SKM-1 treated with dmso at 0.1 percent for 144 hours (cell line): ENCODE measurements around the gene DDX54.
"Not testable (repeated sequence)": the region's sequence is repeated elsewhere in the genome, so short reads cannot be mapped to it uniquely, and the experiment has no call there.

ENCODE experiments used
- DNase-seq: peaks from one replicate; lab custom pipeline; 2025; ENCODE audit not compliant: unreplicated experiment; lab: John Stamatoyannopoulos, UW

Gene DDX54

GRCh38 chr12:113220593-113221180 lies 35.4 kb upstream of the DDX54 start:
- no peak for DNase-seq

GRCh38 chr12:113216027-113216426 lies 30.7 kb upstream of the DDX54 start:
- no peak for DNase-seq

- peak; percentile 62 for DNase-seq
These were observed 29.7 kb upstream of the DDX54 start for GRCh38 chr12:113214895-113215400.

GRCh38 chr12:113211160-113211559 lies 25.9 kb upstream of the DDX54 start:
- no peak for DNase-seq

- peak; percentile 85 for DNase-seq
These were observed 23.0 kb upstream of the DDX54 start for GRCh38 chr12:113208041-113208934.

- DNase-seq = no peak
These were observed 22.3 kb upstream of the DDX54 start for GRCh38 chr12:113207613-113208040.

GRCh38 chr12:113206802-113207201 lies 21.5 kb upstream of the DDX54 start:
- DNase-seq = not testable (repeated sequence)

GRCh38 chr12:113204804-113205203 lies 19.5 kb upstream of the DDX54 start:
- DNase-seq = no peak

GRCh38 chr12:113203852-113204760 lies 18.8 kb upstream of the DDX54 start:
- DNase-seq = no peak

GRCh38 chr12:113202300-113203075 lies 17.2 kb upstream of the DDX54 start:
- DNase-seq = no peak

GRCh38 chr12:113201187-113202177 lies 16.2 kb upstream of the DDX54 start:
- DNase-seq = no peak

GRCh38 chr12:113200021-113200797 lies 14.9 kb upstream of the DDX54 start:
- no peak for DNase-seq

GRCh38 chr12:113198296-113198695 lies 13.0 kb upstream of the DDX54 start:
- no peak for DNase-seq

- DNase-seq = no peak
These were observed 12.3 kb upstream of the DDX54 start for GRCh38 chr12:113197518-113198077.

- DNase-seq = peak; percentile 41
These were observed 11.7 kb upstream of the DDX54 start for GRCh38 chr12:113196990-113197389.

- no peak for DNase-seq
These were observed 11.3 kb upstream of the DDX54 start for GRCh38 chr12:113196582-113196981.

GRCh38 chr12:113195598-113195997 lies 10.3 kb upstream of the DDX54 start:
- DNase-seq = no peak

- DNase-seq = no peak
These were observed 9.7 kb upstream of the DDX54 start for GRCh38 chr12:113194971-113195391.
